ENCODE results near the gene ADD1. TPM values are rescaled to one million over a fixed set of nuclear protein-coding genes. Genes with fewer than 3 reads are reported as not detected.

The ADD1 gene
- total RNA-seq, 1 donor from 2014 or later, result 276 TPM

DNA sequence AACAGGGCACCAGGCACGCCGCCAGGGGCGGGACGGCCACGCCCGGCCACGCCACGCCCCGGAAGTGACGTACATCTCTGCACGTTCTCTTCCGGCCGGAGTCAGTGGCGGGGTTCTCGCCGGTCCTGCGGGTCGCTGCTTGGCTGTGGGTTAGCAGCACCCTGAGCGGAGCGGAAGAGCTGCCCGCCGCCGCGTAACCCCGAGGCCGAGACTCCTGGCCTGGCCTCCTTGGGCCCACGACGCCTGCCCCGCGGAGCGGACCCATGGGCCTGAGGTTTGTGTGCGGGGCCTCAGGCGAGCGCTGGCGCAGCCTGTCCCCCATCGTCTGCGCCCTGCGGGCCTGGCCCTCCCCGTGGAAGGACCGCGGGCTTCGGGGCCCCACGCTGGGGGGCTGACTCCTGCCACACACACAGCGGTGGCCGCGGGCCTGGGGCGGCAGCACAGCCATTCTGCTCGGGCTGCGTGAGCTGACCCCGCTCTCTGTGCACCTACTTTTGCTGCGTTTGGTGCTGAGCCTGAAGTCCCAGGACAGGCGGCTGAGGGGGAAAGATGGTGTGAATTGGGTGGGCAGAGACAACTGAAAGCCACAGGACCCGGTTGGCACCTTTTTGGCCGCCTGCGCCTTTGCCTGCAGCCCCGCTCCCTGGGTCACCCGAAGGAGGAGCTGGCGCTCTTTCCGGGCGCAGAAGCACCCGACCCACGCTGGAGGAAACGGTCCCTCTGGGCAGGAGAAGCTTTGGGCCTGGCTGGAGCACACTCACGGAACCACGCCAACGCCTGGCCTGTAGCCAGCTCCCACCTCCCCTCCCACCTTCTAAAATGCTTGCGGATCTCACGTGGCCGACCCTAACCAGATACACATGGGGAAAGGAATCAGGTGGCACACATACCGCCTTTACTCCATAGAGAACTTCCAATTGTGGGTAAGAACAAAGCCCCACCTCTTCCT lies 91.4 kb downstream of the ADD1 start:
- TF ChIP-seq, protein P1, sequence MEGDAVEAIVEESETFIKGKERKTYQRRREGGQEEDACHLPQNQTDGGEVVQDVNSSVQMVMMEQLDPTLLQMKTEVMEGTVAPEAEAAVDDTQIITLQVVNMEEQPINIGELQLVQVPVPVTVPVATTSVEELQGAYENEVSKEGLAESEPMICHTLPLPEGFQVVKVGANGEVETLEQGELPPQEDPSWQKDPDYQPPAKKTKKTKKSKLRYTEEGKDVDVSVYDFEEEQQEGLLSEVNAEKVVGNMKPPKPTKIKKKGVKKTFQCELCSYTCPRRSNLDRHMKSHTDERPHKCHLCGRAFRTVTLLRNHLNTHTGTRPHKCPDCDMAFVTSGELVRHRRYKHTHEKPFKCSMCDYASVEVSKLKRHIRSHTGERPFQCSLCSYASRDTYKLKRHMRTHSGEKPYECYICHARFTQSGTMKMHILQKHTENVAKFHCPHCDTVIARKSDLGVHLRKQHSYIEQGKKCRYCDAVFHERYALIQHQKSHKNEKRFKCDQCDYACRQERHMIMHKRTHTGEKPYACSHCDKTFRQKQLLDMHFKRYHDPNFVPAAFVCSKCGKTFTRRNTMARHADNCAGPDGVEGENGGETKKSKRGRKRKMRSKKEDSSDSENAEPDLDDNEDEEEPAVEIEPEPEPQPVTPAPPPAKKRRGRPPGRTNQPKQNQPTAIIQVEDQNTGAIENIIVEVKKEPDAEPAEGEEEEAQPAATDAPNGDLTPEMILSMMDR (IDR thresholded peaks at IDR 0.05; ENCODE audit: partially characterized antibody, unreplicated experiment), result no peak
- peak overlapping the region; percentile 33 for H3K27ac Mint-ChIP-seq (ENCODE audit: unreplicated experiment)
- H3K27me3 Mint-ChIP-seq (ENCODE audit: unreplicated experiment), result peaks cover 4% of the 10 kb centered on the region
- peaks cover 9% of the 10 kb centered on the region for H3K4me1 Mint-ChIP-seq (ENCODE audit: low read depth, unreplicated experiment)
- no peaks in the 10 kb centered on the region for H3K36me3 Mint-ChIP-seq (ENCODE audit: unreplicated experiment)
- peak; percentile 98 for DNase-seq
- H3K9me3 Mint-ChIP-seq (ENCODE audit: unreplicated experiment), result peaks cover 11% of the 10 kb centered on the region
- peak overlapping the region; percentile 84 for H3K4me3 Mint-ChIP-seq (ENCODE audit: unreplicated experiment)

DNA sequence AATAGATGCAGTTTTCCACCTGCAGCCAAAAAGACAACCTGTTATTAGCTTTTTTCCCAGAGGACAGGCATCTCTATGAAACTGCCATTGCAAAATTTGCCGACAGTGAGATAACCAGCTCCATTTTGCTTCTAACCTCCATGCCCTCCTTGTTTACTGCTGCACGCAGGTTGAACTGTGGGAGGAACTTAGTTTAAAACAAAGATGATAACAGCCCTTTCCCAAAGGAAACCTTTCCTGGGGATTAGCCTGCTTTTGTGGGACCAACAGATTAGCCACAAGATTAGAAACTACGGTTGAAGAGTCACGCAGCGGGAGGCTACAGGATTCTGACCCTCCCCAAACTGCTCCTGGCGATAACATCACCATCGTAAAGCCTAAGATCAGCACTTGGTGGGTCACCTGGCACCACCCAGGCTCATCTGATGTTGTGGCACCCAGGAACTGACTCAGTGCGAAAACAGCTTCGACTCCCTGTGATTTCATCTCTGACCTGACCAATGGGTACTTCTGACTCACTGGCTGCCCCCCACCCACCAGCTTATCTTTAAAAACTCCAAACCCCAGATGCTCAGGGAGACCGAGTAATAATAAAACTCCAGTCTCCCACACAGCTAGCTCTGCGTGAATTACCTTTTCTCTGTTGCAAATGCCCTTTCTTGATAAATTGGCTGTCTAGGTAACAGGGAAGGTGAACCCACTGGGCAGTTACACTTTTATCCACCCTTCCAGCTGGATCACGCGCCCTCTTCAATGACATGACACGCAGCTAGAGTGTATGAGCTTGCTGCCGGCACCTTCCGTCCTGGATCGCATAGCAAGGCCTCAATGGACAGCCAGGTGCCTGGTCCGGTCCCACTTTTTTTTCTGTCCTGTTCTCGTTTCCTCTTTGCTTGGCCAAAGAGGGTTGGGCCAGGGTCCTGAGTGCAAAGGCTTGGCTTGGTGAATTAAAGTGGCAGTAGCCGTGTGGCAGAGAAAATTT lies 92.4 kb downstream of the ADD1 start:
- peaks cover 6% of the 10 kb centered on the region for H3K27me3 Mint-ChIP-seq (ENCODE audit: unreplicated experiment)
- TF ChIP-seq, protein P1 (IDR thresholded peaks at IDR 0.05; ENCODE audit: partially characterized antibody, unreplicated experiment), result no peak
- peaks cover 9% of the 10 kb centered on the region for H3K4me1 Mint-ChIP-seq (ENCODE audit: low read depth, unreplicated experiment)
- peak overlapping the region; percentile 33 for H3K27ac Mint-ChIP-seq (ENCODE audit: unreplicated experiment)
- no peak for DNase-seq
- peak overlapping the region; percentile 84 for H3K4me3 Mint-ChIP-seq (ENCODE audit: unreplicated experiment)
- H3K36me3 Mint-ChIP-seq (ENCODE audit: unreplicated experiment), result no peaks in the 10 kb centered on the region
- peaks cover 9% of the 10 kb centered on the region for H3K9me3 Mint-ChIP-seq (ENCODE audit: unreplicated experiment)

DNA sequence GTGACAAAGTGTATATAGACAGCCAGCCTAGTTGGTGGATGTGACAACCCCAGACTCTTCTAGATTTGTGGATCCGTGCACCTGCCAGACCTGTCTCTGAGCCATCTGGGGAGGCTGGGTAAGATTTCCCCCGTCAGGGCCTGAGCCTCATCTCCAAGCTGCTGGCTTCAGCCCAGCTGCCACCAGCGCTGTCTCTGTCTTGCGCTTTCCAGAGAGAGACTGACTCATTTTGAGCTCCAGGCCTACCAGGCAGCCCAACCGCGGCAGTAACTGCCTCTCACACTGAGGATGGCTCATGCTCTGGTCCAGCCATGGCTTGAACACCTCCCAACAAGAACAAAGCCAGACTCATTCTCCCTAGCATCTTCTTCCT lies 93.1 kb downstream of the ADD1 start:
- DNase-seq, result no peak
- no peaks in the 10 kb centered on the region for H3K36me3 Mint-ChIP-seq (ENCODE audit: unreplicated experiment)
- peak overlapping the region; percentile 43 for H3K4me3 Mint-ChIP-seq (ENCODE audit: unreplicated experiment)
- H3K27ac Mint-ChIP-seq (ENCODE audit: unreplicated experiment), result peak overlapping the region; percentile 59
- H3K4me1 Mint-ChIP-seq (ENCODE audit: low read depth, unreplicated experiment), result peaks cover 9% of the 10 kb centered on the region
- peaks cover 6% of the 10 kb centered on the region for H3K27me3 Mint-ChIP-seq (ENCODE audit: unreplicated experiment)
- TF ChIP-seq, protein P1 (IDR thresholded peaks at IDR 0.05; ENCODE audit: partially characterized antibody, unreplicated experiment), result no peak
- peaks cover 9% of the 10 kb centered on the region for H3K9me3 Mint-ChIP-seq (ENCODE audit: unreplicated experiment)

DNA sequence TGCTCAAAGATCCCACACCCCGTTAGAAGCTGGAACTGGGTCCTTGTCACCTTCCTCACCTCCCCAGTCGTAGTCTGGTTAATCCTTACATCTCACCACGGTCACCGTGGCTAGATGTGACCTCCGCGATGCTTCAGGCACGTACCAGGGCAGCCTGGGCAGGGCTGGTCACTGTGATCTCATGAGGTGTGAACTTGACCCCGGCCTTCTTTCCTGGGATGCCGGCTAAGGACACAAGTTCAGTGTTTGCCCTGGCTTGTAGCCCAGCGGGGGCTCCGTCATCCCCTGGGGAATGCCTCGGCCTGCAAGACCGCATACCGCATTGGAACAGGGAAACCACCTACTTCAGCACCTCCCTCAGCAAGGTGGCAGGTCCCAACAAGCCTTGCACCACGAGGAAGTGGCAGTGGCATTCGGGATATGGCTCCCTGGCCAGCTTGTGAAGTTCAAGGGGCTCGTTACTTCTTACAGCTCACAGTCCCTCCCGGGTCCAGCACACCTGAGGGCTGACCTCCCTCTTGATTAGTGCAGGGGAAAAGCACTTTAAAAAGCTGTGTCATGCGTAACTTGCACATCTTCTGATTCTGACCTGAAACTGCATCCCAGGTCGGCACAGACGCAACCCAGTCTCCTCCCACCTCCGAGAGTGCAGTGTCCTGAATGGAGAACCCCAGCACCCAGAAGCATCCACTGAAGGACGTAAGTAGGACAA lies 93.7 kb downstream of the ADD1 start:
- peak overlapping the region; percentile 59 for H3K27ac Mint-ChIP-seq (ENCODE audit: unreplicated experiment)
- TF ChIP-seq, protein P1 (IDR thresholded peaks at IDR 0.05; ENCODE audit: partially characterized antibody, unreplicated experiment), result no peak
- H3K4me1 Mint-ChIP-seq (ENCODE audit: low read depth, unreplicated experiment), result peaks cover 9% of the 10 kb centered on the region
- peak overlapping the region; percentile 43 for H3K4me3 Mint-ChIP-seq (ENCODE audit: unreplicated experiment)
- DNase-seq, result no peak
- peaks cover 6% of the 10 kb centered on the region for H3K27me3 Mint-ChIP-seq (ENCODE audit: unreplicated experiment)
- no peaks in the 10 kb centered on the region for H3K36me3 Mint-ChIP-seq (ENCODE audit: unreplicated experiment)
- H3K9me3 Mint-ChIP-seq (ENCODE audit: unreplicated experiment), result peaks cover 9% of the 10 kb centered on the region
